HG02610 (cell line): ENCODE measurements around the gene PHACTR1.

Experiments used
- ATAC-seq: cut with Tn5 transposase; IDR thresholded peaks from one replicate; pipeline ENCODE4 v1.9.1; 2021; ENCODE audit warnings: mild to moderate bottlenecking, moderate library complexity; ENCODE audit not compliant: unreplicated experiment

Gene PHACTR1

GRCh38 chr6:13012977-13013680 is 296.6 kb downstream of the PHACTR1 start:
- ATAC-seq = no peak

- ATAC-seq = no peak
Observed at GRCh38 chr6:13013681-13014503, 297.3 kb downstream of the PHACTR1 start.

GRCh38 chr6:13014504-13015378 is 298.2 kb downstream of the PHACTR1 start:
- ATAC-seq = no peak

- ATAC-seq = no peak
Observed at GRCh38 chr6:13015379-13015681, 298.8 kb downstream of the PHACTR1 start.

GRCh38 chr6:13024616-13025015 is 308.0 kb downstream of the PHACTR1 start:
- no peak for ATAC-seq

- no peak for ATAC-seq
Observed at GRCh38 chr6:13025893-13026499, 309.4 kb downstream of the PHACTR1 start.

GRCh38 chr6:13026557-13026956 is 310.0 kb downstream of the PHACTR1 start:
- ATAC-seq = no peak

- no peak for ATAC-seq
Observed at GRCh38 chr6:13027207-13027606, 310.6 kb downstream of the PHACTR1 start.

- no peak for ATAC-seq
Observed at GRCh38 chr6:13030396-13030795, 313.8 kb downstream of the PHACTR1 start.

GRCh38 chr6:13032566-13032965 is 316.0 kb downstream of the PHACTR1 start:
- ATAC-seq = no peak

GRCh38 chr6:13033145-13033544 is 316.6 kb downstream of the PHACTR1 start:
- no peak for ATAC-seq

- no peak for ATAC-seq
Observed at GRCh38 chr6:13034316-13034715, 317.7 kb downstream of the PHACTR1 start.

GRCh38 chr6:13035606-13036005 is 319.0 kb downstream of the PHACTR1 start:
- no peak for ATAC-seq

GRCh38 chr6:13038315-13038714 is 321.7 kb downstream of the PHACTR1 start:
- ATAC-seq = no peak

- ATAC-seq = no peak
Observed at GRCh38 chr6:13038741-13039190, 322.2 kb downstream of the PHACTR1 start.

GRCh38 chr6:13044390-13044789 is 327.8 kb downstream of the PHACTR1 start:
- ATAC-seq = no peak

- no peak for ATAC-seq
Observed at GRCh38 chr6:13044896-13045295, 328.3 kb downstream of the PHACTR1 start.

GRCh38 chr6:13045676-13046075 is 329.1 kb downstream of the PHACTR1 start:
- no peak for ATAC-seq

GRCh38 chr6:13046084-13046483 is 329.5 kb downstream of the PHACTR1 start:
- ATAC-seq = no peak

GRCh38 chr6:13048113-13048512 is 331.5 kb downstream of the PHACTR1 start:
- no peak for ATAC-seq

GRCh38 chr6:13049666-13050254 is 333.2 kb downstream of the PHACTR1 start:
- no peak for ATAC-seq
